CD8-positive, alpha-beta memory T cell (primary cell): Measurements from ENCODE around the gene CHD9NB. TPM values are rescaled to one million over a fixed set of nuclear protein-coding genes. Genes with fewer than 3 reads are reported as not detected.

Experiments used
- CTCF ChIA-PET: fragments of 350-600 bp; sonication (Branson Sonifier 250); formaldehyde crosslinking; loops from one replicate; lab custom pipeline; 2021; ENCODE audit warnings: antibody characterized with exemption; lab: Charles Lee
- POLR2A ChIA-PET: fragments of 350-600 bp; sonication (Branson Sonifier 250); formaldehyde crosslinking; loops from one replicate; lab custom pipeline; 2021; ENCODE audit warnings: antibody characterized with exemption; lab: Charles Lee
- DNase-seq, 5 donors: peaks; one replicate each; pipeline versions ENCODE4 v3.0.0 to v3.0.0-alpha.2; 2020 to 2022; ENCODE audit warnings: mixed read lengths in 1 of 5
- H3K27ac ChIP-seq: one replicate; pipeline ENCODE4 v1.7.0; 2013; ENCODE audit warnings: low read depth, mild to moderate bottlenecking, low read length, moderate library complexity
- H3K27me3 ChIP-seq: 2 replicates; pipeline ENCODE4 v1.7.0; 2013; ENCODE audit warnings: low read length, mild to moderate bottlenecking; ENCODE audit not compliant: insufficient read depth, poor library complexity, severe bottlenecking
- H3K36me3 ChIP-seq: 2 replicates; pipeline ENCODE4 v1.7.0; 2013; ENCODE audit warnings: mild to moderate bottlenecking, low read length, moderate library complexity; ENCODE audit not compliant: insufficient read depth
- H3K4me1 ChIP-seq: 2 replicates; pipeline ENCODE4 v1.7.0; 2013; ENCODE audit warnings: mild to moderate bottlenecking, low read length, moderate library complexity; ENCODE audit not compliant: insufficient read depth
- H3K4me3 ChIP-seq: 2 replicates; pipeline ENCODE4 v1.7.0; 2013; ENCODE audit warnings: mild to moderate bottlenecking, low read length
- H3K9me3 ChIP-seq: 2 replicates; pipeline ENCODE4 v1.7.0; 2013; ENCODE audit warnings: mild to moderate bottlenecking, low read length
- H3K27ac Mint-ChIP-seq, 8 donors: one replicate each; pipeline ENCODE4 v1.8.0; 2020 to 2021; ENCODE audit warnings: mixed read lengths in 8 of 8, mild to moderate bottlenecking in 6 of 8, inconsistent platforms in 3 of 8, moderate library complexity in 3 of 8
- H3K27me3 Mint-ChIP-seq, 2 donors: one replicate each; pipeline ENCODE4 v1.8.0; 2020 to 2021; ENCODE audit warnings: mixed read lengths in 2 of 2, mild to moderate bottlenecking in 1 of 2, moderate library complexity in 1 of 2
- H3K36me3 Mint-ChIP-seq, 3 donors: one replicate each; pipeline ENCODE4 v1.8.0; 2020 to 2021; ENCODE audit warnings: mixed read lengths in 3 of 3, inconsistent platforms in 1 of 3, mild to moderate bottlenecking in 1 of 3
- H3K4me1 Mint-ChIP-seq, 3 donors: one replicate each; pipeline ENCODE4 v1.8.0; 2020 to 2021; ENCODE audit warnings: mixed read lengths in 3 of 3, inconsistent platforms in 1 of 3, mild to moderate bottlenecking in 1 of 3
- H3K4me3 Mint-ChIP-seq, 7 donors: one replicate each; pipeline ENCODE4 v1.8.0; 2020 to 2021; ENCODE audit warnings: mixed read lengths in 7 of 7, mild to moderate bottlenecking in 6 of 7, moderate library complexity in 4 of 7, inconsistent platforms in 2 of 7
- H3K9me3 Mint-ChIP-seq, 5 donors: one replicate each; pipeline ENCODE4 v1.8.0; 2020 to 2022; ENCODE audit warnings: mixed read lengths in 5 of 5, mild to moderate bottlenecking in 3 of 5, moderate library complexity in 2 of 5, inconsistent platforms in 1 of 5
- polyA plus RNA-seq: library from polyadenylated mRNA; unstranded; fragments of 300-500 nt; fragmentation: Illumina TruSeq; gene quantifications from one replicate; pipeline ENCODE4 v1.2.3, GENCODE V29; 2021
- total RNA-seq, 2 experiments: library from RNA; stranded (reverse); gene quantifications; one replicate each; pipeline ENCODE4 v1.2.3, GENCODE V29; 2021

The CHD9NB gene
- total and polyA plus RNA-seq, 3 experiments from 2014 or later: 0.79 to 1.0 TPM; not detected in 1

GRCh38 chr16:53036066-53036465 lies 16.6 kb downstream of the CHD9NB start:
- peaks cover 19 to 51% of the 10 kb centered on the region in 2 donors for H3K27me3 Mint-ChIP-seq
- H3K4me1 ChIP-seq: no peaks in the 10 kb centered on the region
- no peak for DNase-seq
- ChIA-PET CTCF (interaction anchor here (0.8 kb wide), 1 partner anchor 8 kb away, joined by 3 read pairs; no protein-coding TSS in a partner anchor), POLR2A (no interaction called here)
- no peaks in the 10 kb centered on the region for H3K4me1 Mint-ChIP-seq
- H3K4me3 Mint-ChIP-seq: no peak overlapping the region
- no peaks in the 10 kb centered on the region for H3K36me3 ChIP-seq
- H3K27ac ChIP-seq: no peak overlapping the region
- no peaks in the 10 kb centered on the region for H3K27me3 ChIP-seq
- H3K9me3 Mint-ChIP-seq: no peaks in the 10 kb centered on the region
- peaks cover 0 to 8% (median 0%) of the 10 kb centered on the region in 3 donors for H3K36me3 Mint-ChIP-seq
- H3K9me3 ChIP-seq: no peaks in the 10 kb centered on the region
- H3K4me3 ChIP-seq: no peak overlapping the region
- H3K27ac Mint-ChIP-seq: no peak overlapping the region

GRCh38 chr16:53035176-53035942 lies 17.3 kb downstream of the CHD9NB start:
- Histone ChIP-seq H3K4me1 (no peaks in the 10 kb centered on the region), H3K9me3 (no peaks in the 10 kb centered on the region), H3K4me3 (no peak overlapping the region), H3K27me3 (no peaks in the 10 kb centered on the region), H3K36me3 (no peaks in the 10 kb centered on the region), H3K27ac (no peak overlapping the region)
- H3K36me3 Mint-ChIP-seq: peaks cover 0 to 8% (median 0%) of the 10 kb centered on the region in 3 donors
- no peak overlapping the region for H3K27ac Mint-ChIP-seq
- ChIA-PET CTCF (interaction anchor here (0.8 kb wide), 1 partner anchor 8 kb away, joined by 3 read pairs; no protein-coding TSS in a partner anchor), POLR2A (no interaction called here)
- no peak for DNase-seq
- no peaks in the 10 kb centered on the region for H3K9me3 Mint-ChIP-seq
- peaks cover 20 to 51% of the 10 kb centered on the region in 2 donors for H3K27me3 Mint-ChIP-seq
- H3K4me3 Mint-ChIP-seq: no peak overlapping the region
- H3K4me1 Mint-ChIP-seq: no peaks in the 10 kb centered on the region

GRCh38 chr16:53034306-53034705 lies 18.4 kb downstream of the CHD9NB start:
- Mint-ChIP-seq H3K27me3 (peaks cover 20 to 54% of the 10 kb centered on the region in 2 donors), H3K36me3 (peaks cover 0 to 8% (median 0%) of the 10 kb centered on the region in 3 donors), H3K4me1 (no peaks in the 10 kb centered on the region), H3K4me3 (no peak overlapping the region), H3K9me3 (no peaks in the 10 kb centered on the region), H3K27ac (no peak overlapping the region)
- DNase-seq: no peak
- Histone ChIP-seq H3K9me3 (no peaks in the 10 kb centered on the region), H3K4me1 (no peaks in the 10 kb centered on the region), H3K27me3 (no peaks in the 10 kb centered on the region), H3K4me3 (no peak overlapping the region), H3K36me3 (no peaks in the 10 kb centered on the region), H3K27ac (no peak overlapping the region)
- ChIA-PET POLR2A (no interaction called here), CTCF (no interaction called here)

- H3K27me3 ChIP-seq: no peaks in the 10 kb centered on the region
- POLR2A ChIA-PET: no interaction called here
- H3K36me3 ChIP-seq: no peaks in the 10 kb centered on the region
- Mint-ChIP-seq H3K4me3 (no peak overlapping the region), H3K36me3 (peaks cover 0 to 8% (median 0%) of the 10 kb centered on the region in 3 donors), H3K9me3 (peaks cover 0 to 3% (median 0%) of the 10 kb centered on the region in 5 donors), H3K27me3 (peaks cover 13 to 43% of the 10 kb centered on the region in 2 donors), H3K4me1 (no peaks in the 10 kb centered on the region), H3K27ac (no peak overlapping the region)
- CTCF ChIA-PET: no interaction called here
- no peak overlapping the region for H3K4me3 ChIP-seq
- H3K4me1 ChIP-seq: no peaks in the 10 kb centered on the region
- no peak overlapping the region for H3K27ac ChIP-seq
- no peak for DNase-seq
- H3K9me3 ChIP-seq: no peaks in the 10 kb centered on the region
Measured at GRCh38 chr16:53031323-53031942, 21.3 kb downstream of the CHD9NB start.

- H3K27me3 Mint-ChIP-seq: peaks cover 7 to 40% of the 10 kb centered on the region in 2 donors
- H3K4me1 Mint-ChIP-seq: no peaks in the 10 kb centered on the region
- no peak overlapping the region for H3K27ac ChIP-seq
- no peaks in the 10 kb centered on the region for H3K9me3 ChIP-seq
- H3K27me3 ChIP-seq: no peaks in the 10 kb centered on the region
- H3K4me1 ChIP-seq: no peaks in the 10 kb centered on the region
- no peak overlapping the region for H3K4me3 ChIP-seq
- ChIA-PET POLR2A (no interaction called here), CTCF (no interaction called here)
- peaks cover 0 to 3% (median 0%) of the 10 kb centered on the region in 5 donors for H3K9me3 Mint-ChIP-seq
- no peak for DNase-seq
- H3K36me3 Mint-ChIP-seq: peaks cover 0 to 8% (median 0%) of the 10 kb centered on the region in 3 donors
- no peak overlapping the region for H3K27ac Mint-ChIP-seq
- no peak overlapping the region for H3K4me3 Mint-ChIP-seq
- no peaks in the 10 kb centered on the region for H3K36me3 ChIP-seq
Measured at GRCh38 chr16:53029971-53030370, 22.7 kb downstream of the CHD9NB start.

- no peak overlapping the region for H3K27ac Mint-ChIP-seq
- no peaks in the 10 kb centered on the region for H3K4me1 Mint-ChIP-seq
- DNase-seq: no peak
- peaks cover 0 to 3% (median 1%) of the 10 kb centered on the region in 3 donors for H3K36me3 Mint-ChIP-seq
- Histone ChIP-seq H3K9me3 (no peaks in the 10 kb centered on the region), H3K36me3 (no peaks in the 10 kb centered on the region), H3K4me3 (no peak overlapping the region), H3K27me3 (no peaks in the 10 kb centered on the region), H3K27ac (no peak overlapping the region), H3K4me1 (no peaks in the 10 kb centered on the region)
- peaks cover 0 to under 1% (median 0%) of the 10 kb centered on the region in 5 donors for H3K9me3 Mint-ChIP-seq
- peaks cover 4 to 9% of the 10 kb centered on the region in 2 donors for H3K27me3 Mint-ChIP-seq
- POLR2A ChIA-PET: no interaction called here
- H3K4me3 Mint-ChIP-seq: no peak overlapping the region
- CTCF ChIA-PET: no interaction called here
Measured at GRCh38 chr16:53024045-53024444, 28.7 kb downstream of the CHD9NB start.

- Mint-ChIP-seq H3K4me3 (no peak overlapping the region), H3K4me1 (no peaks in the 10 kb centered on the region), H3K36me3 (peaks cover 0 to 3% (median 1%) of the 10 kb centered on the region in 3 donors), H3K9me3 (no peaks in the 10 kb centered on the region), H3K27ac (no peak overlapping the region), H3K27me3 (peaks cover 4 to 6% of the 10 kb centered on the region in 2 donors)
- Histone ChIP-seq H3K27ac (no peak overlapping the region), H3K27me3 (no peaks in the 10 kb centered on the region), H3K4me3 (no peak overlapping the region), H3K9me3 (no peaks in the 10 kb centered on the region), H3K36me3 (no peaks in the 10 kb centered on the region), H3K4me1 (no peaks in the 10 kb centered on the region)
- ChIA-PET CTCF (no interaction called here), POLR2A (no interaction called here)
- no peak for DNase-seq
Measured at GRCh38 chr16:53022374-53022773, 30.3 kb downstream of the CHD9NB start.

GRCh38 chr16:53018834-53019416 lies 33.8 kb downstream of the CHD9NB start:
- Mint-ChIP-seq H3K27me3 (peaks cover 11 to 16% of the 10 kb centered on the region in 2 donors), H3K4me3 (no peak overlapping the region), H3K27ac (no peak overlapping the region), H3K4me1 (no peaks in the 10 kb centered on the region), H3K36me3 (peaks cover 0 to 3% (median under 1%) of the 10 kb centered on the region in 3 donors), H3K9me3 (peaks cover 0 to 3% (median 0%) of the 10 kb centered on the region in 5 donors)
- no peak for DNase-seq
- POLR2A ChIA-PET: no interaction called here
- no peaks in the 10 kb centered on the region for H3K9me3 ChIP-seq
- H3K4me3 ChIP-seq: no peak overlapping the region
- H3K4me1 ChIP-seq: no peaks in the 10 kb centered on the region
- no peaks in the 10 kb centered on the region for H3K27me3 ChIP-seq
- H3K27ac ChIP-seq: no peak overlapping the region
- CTCF ChIA-PET: no interaction called here
- no peaks in the 10 kb centered on the region for H3K36me3 ChIP-seq
